Measurements from ENCODE around the gene CLCN7. TPM values are rescaled to one million over a fixed set of nuclear protein-coding genes. Genes with fewer than 3 reads are reported as not detected.

The CLCN7 gene
- total and polyA plus RNA-seq, 2 of the 13 experiments (the other 11 are each of a cell fraction or from before 2014, with no cell fraction given) = 24.6 to 25.1 TPM

GRCh38 chr16:1492923-1493745, 18.3 kb upstream of the CLCN7 start, which contains the start of gene TELO2 (continued):
- TF ChIP-seq ZNF407 (CRISPR knock-in tag; IDR thresholded peaks at IDR 0.05; ENCODE audit: not compliant biosample characterization) (no peak), MTF2 (CRISPR knock-in tag; IDR thresholded peaks at IDR 0.05; ENCODE audit: borderline replicate concordance) (no peak), ZMYM4 (CRISPR knock-in tag; IDR thresholded peaks at IDR 0.05) (no peak), ZBTB37 (CRISPR knock-in tag; IDR thresholded peaks at IDR 0.05) (no peak), ZNF33A (CRISPR knock-in tag; IDR thresholded peaks at IDR 0.05; ENCODE audit: borderline replicate concordance) (no peak), CSRNP1 (CRISPR knock-in tag; IDR thresholded peaks at IDR 0.05) (peak; percentile 72; the same call in 1 of the 2 replicates), EP300 (IDR thresholded peaks at IDR 0.05; ENCODE audit: low read depth in 2 of 2, low read length in 2 of 2) (peak in 1 of 2 experiments; percentile 38; a peak in 2 of 4 replicates), EP300 (CRISPR knock-in tag; IDR thresholded peaks at IDR 0.05; ENCODE audit: borderline replicate concordance) (no peak), ZBTB7B (CRISPR knock-in tag; IDR thresholded peaks at IDR 0.05) (0 out of 2 replicates have a peak, but pooled peaks have one; percentile 29), NFAT5 (CRISPR knock-in tag; IDR thresholded peaks at IDR 0.05) (no peak; the same call in 1 of the 2 replicates)
